Activated T-cell treated with anti-CD3 and anti-CD28 coated beads, Interleukin-2, amount 50 U/mL, for 72 hours (primary cell): Measurements from ENCODE around the gene ACY1. TPM values are rescaled to one million over a fixed set of nuclear protein-coding genes. Genes with fewer than 3 reads are reported as not detected.

ENCODE experiments used
- ATAC-seq, 2 donors: fragments of 150-1000 bp; cut with Tn5 transposase; replicated peaks in 1 of 2; 2 replicates each; pipeline ENCODE4 v1.10.0; 2021; ENCODE audit warnings: moderate library complexity in 2 of 2, mild to moderate bottlenecking in 1 of 2
- DNase-seq, 2 donors: peaks; one replicate each; pipeline ENCODE4 v3.0.0; 2021 to 2022; ENCODE audit warnings: mixed read lengths in 1 of 2
- H3K27ac Mint-ChIP-seq: one replicate; pipeline ENCODE4 v1.8.0; 2022; ENCODE audit warnings: mild to moderate bottlenecking, moderate library complexity, mixed read lengths
- H3K27me3 Mint-ChIP-seq: one replicate; pipeline ENCODE4 v1.8.0; 2022; ENCODE audit warnings: low read depth, mixed read lengths
- H3K36me3 Mint-ChIP-seq, 2 donors: one replicate each; pipeline ENCODE4 v1.8.0; 2022; ENCODE audit warnings: mixed read lengths in 2 of 2, mild to moderate bottlenecking in 1 of 2; ENCODE audit not compliant: insufficient read depth in 2 of 2
- H3K4me1 Mint-ChIP-seq: one replicate; pipeline ENCODE4 v1.8.0; 2022; ENCODE audit warnings: low read depth, mixed read lengths
- H3K4me3 Mint-ChIP-seq, 2 donors: one replicate each; pipeline ENCODE4 v1.8.0; 2022; ENCODE audit warnings: mild to moderate bottlenecking in 2 of 2, mixed read lengths in 2 of 2, moderate library complexity in 2 of 2
- H3K9me3 Mint-ChIP-seq, 2 donors: one replicate each; pipeline ENCODE4 v1.8.0; 2022; ENCODE audit warnings: mixed read lengths in 2 of 2
- total RNA-seq, 2 donors: library from RNA; stranded (reverse); gene quantifications; one replicate each; pipeline ENCODE4 v1.2.3, GENCODE V29; 2022

The ACY1 gene
- total RNA-seq: 10 to 100 TPM; 30.2 to 42.4 TPM

- ATAC-seq (peak; percentile 83 to 85), DNase-seq (peak; percentile 84 to 87)
Measured at GRCh38 chr3:51982838-51983577, at the start of gene ACY1. ACY1 (plus strand) TSS chr3:51983535; CDS start chr3:51984065, 530 bp downstream.

DNA sequence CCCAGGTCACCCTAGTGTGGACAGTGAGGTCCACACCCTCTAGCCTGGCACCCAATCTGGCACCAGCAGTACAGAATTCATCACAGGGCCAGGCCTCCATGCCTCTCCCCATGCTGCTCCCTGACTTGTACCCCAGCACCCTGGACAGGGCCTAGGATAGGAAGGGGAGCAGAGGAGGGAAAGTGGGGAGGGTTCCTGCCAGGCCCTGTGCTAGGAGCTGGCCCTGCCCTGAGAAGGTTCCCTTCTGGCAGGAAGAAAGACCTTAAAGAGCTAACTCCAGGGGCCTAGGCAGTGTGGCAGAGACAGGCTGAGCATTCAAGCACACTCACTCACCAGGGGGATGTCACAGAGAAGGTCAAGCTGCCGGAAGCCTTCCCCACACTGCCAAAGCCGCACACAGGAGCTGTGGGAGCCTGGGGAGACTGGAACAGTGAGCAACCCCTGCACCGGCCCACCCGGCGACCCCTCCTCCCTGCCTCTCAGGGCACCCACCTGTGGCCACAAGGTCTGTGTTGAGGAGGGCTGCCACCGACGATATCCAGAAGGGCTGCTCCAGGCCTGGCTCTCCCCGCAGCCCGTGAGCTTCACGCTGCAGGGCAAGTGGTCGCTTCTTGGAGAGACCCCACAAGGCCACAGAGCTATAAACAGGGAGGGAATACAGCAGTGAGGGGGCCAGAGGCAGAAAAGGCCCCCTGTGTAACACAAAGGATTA lies 49.0 kb upstream of the ACY1 start:
- ATAC-seq (no peak), DNase-seq (no peak)
- H3K27me3 Mint-ChIP-seq: no peaks in the 10 kb centered on the region
- H3K4me1 Mint-ChIP-seq: peaks cover 12% of the 10 kb centered on the region
- H3K27ac Mint-ChIP-seq: no peak overlapping the region
- peaks cover 4 to 11% of the 10 kb centered on the region in 2 donors for H3K36me3 Mint-ChIP-seq
- no peak overlapping the region for H3K4me3 Mint-ChIP-seq
- no peaks in the 10 kb centered on the region for H3K9me3 Mint-ChIP-seq

More at GRCh38 chr3:51982838-51983577, at the start of gene ACY1:
- no peaks in the 10 kb centered on the region for H3K9me3 Mint-ChIP-seq
- peaks cover 38% of the 10 kb centered on the region for H3K4me1 Mint-ChIP-seq
- H3K27ac Mint-ChIP-seq: peak within 1 kb of the TSS; percentile 86
- H3K36me3 Mint-ChIP-seq: peaks cover 0 to 1% of the 10 kb centered on the region in 2 donors
- H3K4me3 Mint-ChIP-seq: peak within 1 kb of the TSS; percentile 92 to 99
- no peaks in the 10 kb centered on the region for H3K27me3 Mint-ChIP-seq

DNA sequence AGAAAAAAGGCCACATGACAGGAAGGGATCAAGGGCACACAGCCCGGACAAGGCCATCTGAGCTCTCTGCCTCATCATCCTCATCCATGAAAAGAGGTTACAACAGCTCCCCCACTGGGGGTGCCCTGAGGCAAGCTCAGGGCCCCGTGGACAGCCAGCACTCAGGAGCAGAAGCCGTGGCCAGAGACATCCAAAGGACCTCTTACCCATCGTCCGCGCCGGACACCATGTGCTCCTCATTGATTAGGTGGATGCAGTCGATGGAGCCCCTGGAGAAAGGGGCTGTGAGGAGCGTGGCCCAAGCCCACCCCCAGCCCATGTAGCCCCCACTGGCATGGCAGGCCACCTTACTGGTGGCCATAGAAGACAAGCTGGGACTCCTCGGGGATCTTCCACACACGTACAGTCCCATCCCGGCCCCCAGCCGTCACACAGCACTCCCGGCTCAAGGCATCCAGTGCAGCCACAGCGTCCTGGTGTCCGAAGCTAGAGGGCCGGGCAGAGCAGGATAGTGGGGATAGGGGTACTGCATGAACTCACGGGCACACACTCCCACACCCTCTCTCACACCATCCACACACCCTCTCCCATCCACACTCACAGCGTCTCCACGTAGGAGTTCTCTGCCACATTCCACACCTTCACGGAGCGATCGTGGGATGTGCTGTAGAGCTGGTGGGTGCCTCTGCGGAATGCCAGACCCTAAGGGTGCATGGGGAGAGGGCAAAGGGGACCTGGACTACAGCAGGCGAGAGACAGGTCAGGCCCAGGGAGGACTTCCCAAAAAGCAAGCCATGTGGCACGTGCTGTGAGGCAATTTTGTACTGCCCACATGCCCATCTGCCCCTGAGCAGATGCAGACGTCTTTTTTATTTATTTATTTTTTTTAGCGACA lies 48.1 kb upstream of the ACY1 start:
- ATAC-seq (no peak), DNase-seq (no peak)
- H3K4me1 Mint-ChIP-seq: peaks cover 21% of the 10 kb centered on the region
- H3K27ac Mint-ChIP-seq: no peak overlapping the region
- no peaks in the 10 kb centered on the region for H3K9me3 Mint-ChIP-seq
- no peak overlapping the region for H3K4me3 Mint-ChIP-seq
- peaks cover 4 to 11% of the 10 kb centered on the region in 2 donors for H3K36me3 Mint-ChIP-seq
- no peaks in the 10 kb centered on the region for H3K27me3 Mint-ChIP-seq

DNA sequence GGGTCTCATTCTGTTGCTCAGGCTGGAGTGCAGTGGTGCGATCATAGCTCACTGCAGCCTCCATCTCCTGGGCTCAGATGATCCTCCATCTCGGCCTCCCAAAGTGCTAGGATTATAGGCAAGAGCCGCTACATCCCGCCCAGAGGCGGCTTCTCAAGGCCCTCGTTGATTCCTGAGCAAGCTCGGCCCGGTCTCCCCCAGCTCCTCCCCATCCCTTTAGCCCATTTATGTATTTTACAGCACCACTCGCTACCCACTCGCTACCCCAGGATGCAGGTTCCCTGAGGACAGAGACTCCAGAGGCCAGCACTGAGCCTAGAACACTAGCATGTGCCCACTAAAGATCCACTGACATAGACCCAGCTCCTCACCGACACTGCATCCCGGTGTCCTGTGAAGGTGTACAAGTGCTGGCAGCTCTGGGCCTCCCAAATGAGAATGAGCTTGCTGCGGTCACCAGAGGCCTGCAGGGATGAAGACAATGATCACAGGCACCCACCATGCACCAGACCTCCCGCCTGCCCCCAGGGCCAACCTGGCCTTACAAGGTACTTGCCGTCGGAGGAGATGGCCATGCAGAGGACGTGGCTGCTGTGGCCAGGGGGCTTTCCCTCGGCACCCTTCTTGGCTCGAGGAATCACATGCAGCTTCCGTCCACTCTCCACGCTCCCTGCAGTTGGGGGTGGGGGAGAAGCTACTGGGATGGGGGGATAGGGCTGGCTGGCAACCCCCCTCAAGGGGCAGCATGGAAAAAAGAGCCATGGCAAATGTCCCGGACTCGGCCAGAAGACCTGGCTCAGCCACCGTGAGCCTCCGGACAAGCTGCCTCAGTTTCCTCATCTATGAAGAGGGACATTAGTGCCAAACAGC lies 47.2 kb upstream of the ACY1 start:
- no peak overlapping the region for H3K4me3 Mint-ChIP-seq

DNA sequence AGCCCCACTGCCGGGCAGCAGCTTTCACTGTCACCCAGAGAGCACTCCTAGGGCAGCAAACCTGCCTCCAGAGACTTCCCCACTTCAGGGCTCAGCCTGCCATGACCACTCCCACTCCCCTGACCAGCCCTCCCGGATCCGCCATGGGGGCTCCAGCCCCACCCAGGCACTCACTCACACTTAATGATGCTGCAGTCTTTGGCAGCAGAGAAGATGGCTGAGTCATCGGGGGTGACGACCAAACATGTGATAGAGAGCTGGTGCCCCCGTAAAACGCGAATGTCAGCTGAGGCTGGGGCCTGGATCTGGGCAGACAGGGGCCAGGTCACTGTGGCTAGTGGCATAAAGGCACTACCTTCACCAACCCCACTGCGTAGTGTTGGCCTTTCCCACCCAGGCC lies 46.3 kb upstream of the ACY1 start:
- no peak overlapping the region for H3K4me3 Mint-ChIP-seq
- ATAC-seq (no peak), DNase-seq (no peak)
- H3K27ac Mint-ChIP-seq: no peak overlapping the region
- no peaks in the 10 kb centered on the region for H3K9me3 Mint-ChIP-seq
- H3K4me1 Mint-ChIP-seq: peaks cover 34% of the 10 kb centered on the region
- peaks cover 2 to 11% of the 10 kb centered on the region in 2 donors for H3K36me3 Mint-ChIP-seq
- H3K27me3 Mint-ChIP-seq: no peaks in the 10 kb centered on the region

More for the DNA sequence above, 47.2 kb upstream of the ACY1 start:
- no peaks in the 10 kb centered on the region for H3K9me3 Mint-ChIP-seq
- DNase-seq: no peak
- H3K27ac Mint-ChIP-seq: no peak overlapping the region
- H3K27me3 Mint-ChIP-seq: no peaks in the 10 kb centered on the region
- ATAC-seq: no peak
- peaks cover 3 to 11% of the 10 kb centered on the region in 2 donors for H3K36me3 Mint-ChIP-seq
- H3K4me1 Mint-ChIP-seq: peaks cover 30% of the 10 kb centered on the region

- no peak overlapping the region for H3K27ac Mint-ChIP-seq
- H3K27me3 Mint-ChIP-seq: no peaks in the 10 kb centered on the region
- ATAC-seq (no peak), DNase-seq (no peak)
- H3K36me3 Mint-ChIP-seq: peaks cover 2 to 11% of the 10 kb centered on the region in 2 donors
- H3K4me3 Mint-ChIP-seq: no peak overlapping the region
- H3K4me1 Mint-ChIP-seq: peaks cover 35% of the 10 kb centered on the region
- H3K9me3 Mint-ChIP-seq: no peaks in the 10 kb centered on the region
Measured at GRCh38 chr3:51937611-51938450, 45.5 kb upstream of the ACY1 start.

- Mint-ChIP-seq H3K27me3 (no peaks in the 10 kb centered on the region), H3K36me3 (peaks cover 2 to 11% of the 10 kb centered on the region in 2 donors), H3K4me1 (peaks cover 39% of the 10 kb centered on the region), H3K4me3 (peak overlapping the region in 1 of 2 donors; percentile 22), H3K27ac (no peak overlapping the region), H3K9me3 (no peaks in the 10 kb centered on the region)
- ATAC-seq (no peak), DNase-seq (no peak)
Measured at GRCh38 chr3:51938780-51939425, 44.4 kb upstream of the ACY1 start.

GRCh38 chr3:51940648-51941462 lies 42.5 kb upstream of the ACY1 start:
- ATAC-seq (no peak), DNase-seq (no peak)
- H3K27me3 Mint-ChIP-seq: no peaks in the 10 kb centered on the region
- peaks cover 39% of the 10 kb centered on the region for H3K4me1 Mint-ChIP-seq
- H3K4me3 Mint-ChIP-seq: peak overlapping the region; percentile 69 to 80
- no peaks in the 10 kb centered on the region for H3K9me3 Mint-ChIP-seq
- peaks cover 2 to 7% of the 10 kb centered on the region in 2 donors for H3K36me3 Mint-ChIP-seq
- peak overlapping the region; percentile 18 for H3K27ac Mint-ChIP-seq

DNA sequence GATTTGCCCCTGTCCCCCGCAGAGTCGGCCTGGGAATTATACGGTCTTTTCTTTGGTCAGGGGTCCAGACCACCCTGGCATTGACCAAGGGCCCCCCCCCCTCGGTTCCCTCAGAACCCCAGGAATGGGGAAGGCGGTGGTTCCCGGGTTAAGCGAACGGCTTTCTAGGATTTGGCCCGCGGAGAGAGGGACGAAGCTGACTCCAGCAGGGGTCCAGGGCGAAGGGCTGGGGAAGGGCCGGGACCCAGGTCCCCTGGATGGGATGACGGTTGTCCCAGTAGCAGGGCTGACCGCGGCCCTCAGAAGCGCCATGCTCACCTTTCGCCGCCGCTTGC lies 41.9 kb upstream of the ACY1 start:
- no peaks in the 10 kb centered on the region for H3K27me3 Mint-ChIP-seq
- no peaks in the 10 kb centered on the region for H3K9me3 Mint-ChIP-seq
- no peak overlapping the region for H3K27ac Mint-ChIP-seq
- H3K36me3 Mint-ChIP-seq: peaks cover 0 to 4% of the 10 kb centered on the region in 2 donors
- H3K4me3 Mint-ChIP-seq: peak overlapping the region; percentile 69 to 80
- DNase-seq (no peak), ATAC-seq (no peak)
- H3K4me1 Mint-ChIP-seq: peaks cover 39% of the 10 kb centered on the region

DNA sequence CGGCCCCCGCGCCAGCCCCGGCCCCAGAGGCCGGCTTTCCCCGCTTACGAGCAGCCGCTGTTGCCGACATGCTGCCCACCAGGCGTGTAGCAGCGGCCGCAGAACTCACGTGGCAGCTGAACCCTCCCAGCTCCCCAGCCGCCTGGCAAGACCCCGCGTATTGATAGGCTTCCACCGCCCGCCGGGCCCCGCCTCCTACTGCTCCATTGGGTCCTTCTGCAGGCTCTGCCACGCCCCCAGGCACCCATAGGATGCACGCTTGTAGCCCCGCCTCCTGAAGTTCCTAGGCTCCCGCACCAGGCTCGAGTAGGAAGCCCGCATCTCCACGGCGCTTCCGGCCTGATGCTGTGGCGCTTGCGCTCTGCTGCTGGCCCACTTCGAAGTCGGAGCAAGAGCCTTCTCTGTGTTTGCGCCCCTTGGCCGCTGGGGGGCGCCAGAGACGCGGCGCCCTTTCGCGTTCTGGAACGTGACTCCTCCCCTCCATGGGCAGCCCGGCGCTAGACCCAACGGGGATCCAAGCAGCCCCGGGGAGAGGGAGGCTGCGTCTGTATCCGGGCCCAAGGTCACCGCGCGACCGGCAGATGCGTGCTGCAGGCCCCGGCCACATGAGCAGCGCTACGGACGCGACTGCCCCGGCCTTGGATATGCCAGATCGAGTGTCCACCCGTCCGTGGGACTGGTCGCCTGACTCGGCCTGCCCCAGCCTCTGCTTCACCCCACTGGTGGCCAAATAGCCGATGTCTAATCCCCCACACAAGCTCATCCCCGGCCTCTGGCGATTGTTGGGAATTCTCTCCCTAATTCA lies 41.3 kb upstream of the ACY1 start, which contains the start of the genes PARP3 and RRP9:
Gene PARP3 (plus strand): TSS at position 566 of the 805 bp plus-strand sequence. CDS start 993 bp downstream, outside the sequence.
Gene RRP9 (minus strand): TSS at position 107 of the 805 bp plus-strand sequence. CDS start 37 bp downstream, at position 70.
- peaks cover 0 to 4% of the 10 kb centered on the region in 2 donors for H3K36me3 Mint-ChIP-seq
- peak within 1 kb of the TSS; percentile 69 to 80 for H3K4me3 Mint-ChIP-seq
- H3K27me3 Mint-ChIP-seq: no peaks in the 10 kb centered on the region
- DNase-seq (peak; percentile 99 to 100), ATAC-seq (peak; percentile 92 to 95)
- H3K4me1 Mint-ChIP-seq: peaks cover 39% of the 10 kb centered on the region
- peak within 1 kb of the TSS; percentile 83 for H3K27ac Mint-ChIP-seq
- no peaks in the 10 kb centered on the region for H3K9me3 Mint-ChIP-seq
